ENCODE results near the gene CNDP2. TPM values are rescaled to one million over a fixed set of nuclear protein-coding genes. Genes with fewer than 3 reads are reported as not detected.

The CNDP2 gene
- total RNA-seq, 1 experiment from 2014 or later, result 75.3 TPM

- Histone ChIP-seq H3K4me1 (ENCODE audit: insufficient read depth, low read length, poor library complexity, severe bottlenecking) (no peaks in the 10 kb centered on the region), H3K4me3 (ENCODE audit: low read depth, low read length, poor library complexity, severe bottlenecking) (no peak overlapping the region), H3K27ac (ENCODE audit: low read depth, low read length, poor library complexity, severe bottlenecking) (no peak overlapping the region), H3K27me3 (replicated peaks; ENCODE audit: insufficient read depth, low read depth, low read length, poor library complexity) (no peaks in the 10 kb centered on the region), H3K9me3 (ENCODE audit: low read depth, low read length, poor library complexity, severe bottlenecking) (no peaks in the 10 kb centered on the region), H3K36me3 (ENCODE audit: insufficient read depth, low read length, poor library complexity, severe bottlenecking) (no peaks in the 10 kb centered on the region)
- ChIA-PET POLR2A (ENCODE audit: low non-redundant PET) (no interaction called here), CTCF (no interaction called here)
- DNase-seq (ENCODE audit: low spot score), result no peak
- TF ChIP-seq EZH2 (IDR thresholded peaks at IDR 0.05; ENCODE audit: borderline replicate concordance, low read depth, low read length, poor library complexity, severe bottlenecking), result no peak
- TF ChIP-seq CTCF (conservative IDR thresholded peaks at IDR 0.05; ENCODE audit: low read depth, low read length), result no peak
- BruUV-seq (replicated peaks), result no TSS peak
- intact Hi-C loops (cut with micrococcal nuclease; ENCODE audit: unreplicated experiment), result no loop called here
Observed at GRCh38 chr18:74539289-74539688, 43.1 kb downstream of the CNDP2 start.

- no peak for DNase-seq (ENCODE audit: low spot score)
- BruUV-seq (replicated peaks), result no TSS peak
- H3K27me3 ChIP-seq (replicated peaks; ENCODE audit: insufficient read depth, low read depth, low read length, poor library complexity), result no peaks in the 10 kb centered on the region
- POLR2A ChIA-PET (ENCODE audit: low non-redundant PET), result no interaction called here
- no peak overlapping the region for H3K4me3 ChIP-seq (ENCODE audit: low read depth, low read length, poor library complexity, severe bottlenecking)
- intact Hi-C loops (cut with micrococcal nuclease; ENCODE audit: unreplicated experiment), result no loop called here
- H3K27ac ChIP-seq (ENCODE audit: low read depth, low read length, poor library complexity, severe bottlenecking), result no peak overlapping the region
- H3K4me1 ChIP-seq (ENCODE audit: insufficient read depth, low read length, poor library complexity, severe bottlenecking), result no peaks in the 10 kb centered on the region
- CTCF ChIA-PET, result no interaction called here
- H3K9me3 ChIP-seq (ENCODE audit: low read depth, low read length, poor library complexity, severe bottlenecking), result no peaks in the 10 kb centered on the region
- TF ChIP-seq CTCF (conservative IDR thresholded peaks at IDR 0.05; ENCODE audit: low read depth, low read length) (no peak), EZH2 (IDR thresholded peaks at IDR 0.05; ENCODE audit: borderline replicate concordance, low read depth, low read length, poor library complexity, severe bottlenecking) (no peak)
- no peaks in the 10 kb centered on the region for H3K36me3 ChIP-seq (ENCODE audit: insufficient read depth, low read length, poor library complexity, severe bottlenecking)
Observed at GRCh38 chr18:74540652-74541421, 44.7 kb downstream of the CNDP2 start.

- BruUV-seq (replicated peaks), result no TSS peak
- DNase-seq (ENCODE audit: low spot score), result no peak
- Histone ChIP-seq H3K9me3 (ENCODE audit: low read depth, low read length, poor library complexity, severe bottlenecking) (no peaks in the 10 kb centered on the region), H3K4me1 (ENCODE audit: insufficient read depth, low read length, poor library complexity, severe bottlenecking) (no peaks in the 10 kb centered on the region), H3K36me3 (ENCODE audit: insufficient read depth, low read length, poor library complexity, severe bottlenecking) (no peaks in the 10 kb centered on the region), H3K27me3 (replicated peaks; ENCODE audit: insufficient read depth, low read depth, low read length, poor library complexity) (no peaks in the 10 kb centered on the region), H3K27ac (ENCODE audit: low read depth, low read length, poor library complexity, severe bottlenecking) (no peak overlapping the region), H3K4me3 (ENCODE audit: low read depth, low read length, poor library complexity, severe bottlenecking) (no peak overlapping the region)
- intact Hi-C loops (cut with micrococcal nuclease; ENCODE audit: unreplicated experiment), result no loop called here
- ChIA-PET CTCF (no interaction called here), POLR2A (ENCODE audit: low non-redundant PET) (no interaction called here)
- no peak for TF ChIP-seq CTCF (conservative IDR thresholded peaks at IDR 0.05; ENCODE audit: low read depth, low read length)
- no peak for TF ChIP-seq EZH2 (IDR thresholded peaks at IDR 0.05; ENCODE audit: borderline replicate concordance, low read depth, low read length, poor library complexity, severe bottlenecking)
Observed at GRCh38 chr18:74541703-74542555, 45.8 kb downstream of the CNDP2 start.

All from A673 (cell line).